Glomerular endothelial cell (primary cell): Measurements from ENCODE around the gene POU4F3. TPM values are rescaled to one million over a fixed set of nuclear protein-coding genes. Genes with fewer than 3 reads are reported as not detected.

ENCODE experiments used
- DNase-seq: peaks from one replicate; pipeline ENCODE4 v3.0.0-alpha.2; 2011; ENCODE audit warnings: low read depth, low spot score; ENCODE audit errors: extremely low read depth
- total RNA-seq: library from RNA; depleted of rRNA; stranded (reverse); fragments of >200 nt; gene quantifications from 2 replicates; pipeline ENCODE4 v1.2.3, GENCODE V29; 2015

Gene POU4F3
- total RNA-seq, 1 donor from 2014 or later: 0.12 TPM

- no peak for DNase-seq
These were observed 49.7 kb downstream of the POU4F3 start for GRCh38 chr5:146388386-146388785.

GRCh38 chr5:146390469-146390868 lies 51.8 kb downstream of the POU4F3 start:
- DNase-seq: no peak

Other genes starting within 250 kb of the POU4F3 start
- not detected in 2 replicates for gene PLAC8L1, start 233.3 kb upstream of the POU4F3 start, total RNA-seq
- gene LARS1, start 156.2 kb upstream of the POU4F3 start, total RNA-seq: 76.1 and 76.3 TPM in 2 replicates
- 14.6 and 18.8 TPM in 2 replicates for gene RBM27, start 135.2 kb upstream of the POU4F3 start, total RNA-seq
- gene TCERG1, start 108.5 kb downstream of the POU4F3 start, total RNA-seq: 26.0 and 43.6 TPM in 2 replicates
- not detected in 2 replicates for gene GPR151, start 177.4 kb downstream of the POU4F3 start, total RNA-seq